ENCODE measurements around the gene KRT71.

DNA sequence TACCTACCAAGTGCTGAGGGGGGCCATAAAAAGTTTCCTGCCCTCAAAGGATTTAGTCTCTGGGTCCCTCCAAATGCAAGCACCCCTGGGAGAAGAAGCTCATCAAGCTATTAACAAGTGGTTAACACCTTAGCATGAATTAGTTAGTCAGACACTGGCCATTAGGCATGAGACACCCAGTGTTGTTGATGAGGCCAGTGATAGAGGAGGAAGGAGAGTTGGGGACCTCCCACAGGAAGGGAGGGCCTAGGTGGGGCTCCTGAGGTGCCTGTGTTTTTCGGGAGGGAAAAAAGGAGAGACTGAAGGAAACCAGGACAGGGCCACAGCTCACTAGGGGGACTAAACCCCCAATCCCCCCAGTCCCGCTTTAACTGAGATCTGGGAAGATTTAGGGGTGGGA, 4.5 kb upstream of the KRT71 start:
- no peak for TF ChIP-seq CTCF (IDR thresholded peaks at IDR 0.05)
- TF ChIP-seq EZH2phosphoT487 (IDR thresholded peaks at IDR 0.05) = no peak
- TF ChIP-seq EZH2 (IDR thresholded peaks at IDR 0.05) = no peak

All from neural progenitor cell (in vitro differentiated cells).